Vagina (tissue), 2 donors: ENCODE data around the gene ZNF777. TPM values are rescaled to one million over a fixed set of nuclear protein-coding genes. Genes with fewer than 3 reads are reported as not detected.

Experiments
- DNase-seq, 2 donors: peaks; one replicate each; pipeline ENCODE4 v3.0.0-alpha.2; 2017; ENCODE audit errors: extremely low spot score in 2 of 2
- H3K27ac ChIP-seq: fragments of 200-600 bp; sonication (generic); one replicate; pipeline ENCODE4 v1.5.1; 2019
- H3K27me3 ChIP-seq: fragments of 200-600 bp; sonication (generic); one replicate; pipeline ENCODE4 v1.5.1; 2019
- H3K36me3 ChIP-seq, 2 donors: fragments of 200-600 bp; sonication (generic); one replicate each; pipeline ENCODE4 v1.5.1; 2017 to 2019
- H3K4me1 ChIP-seq: fragments of 200-600 bp; sonication (generic); one replicate; pipeline ENCODE4 v1.5.1; 2019
- H3K4me3 ChIP-seq, 2 donors: fragments of 200-600 bp; sonication (generic); 1 replicate in 1 of 2; 2 replicates in 1 of 2; pipeline ENCODE4 v1.5.1; 2016 to 2019
- H3K9me3 ChIP-seq: fragments of 200-600 bp; sonication (generic); one replicate; pipeline ENCODE4 v1.5.1; 2019
- POLR2A ChIP-seq, 2 donors: fragments of 450-650 bp; IDR thresholded peaks; one replicate each; pipeline ENCODE4 v1.6.1; 2017; ENCODE audit warnings: antibody characterized with exemption in 2 of 2, mild to moderate bottlenecking in 2 of 2, moderate library complexity in 2 of 2
- POLR2AphosphoS5 ChIP-seq, 2 donors: sonication (generic); formaldehyde crosslinking; IDR thresholded peaks; one replicate each; pipeline ENCODE4 v1.9.0; 2017; ENCODE audit warnings: antibody characterized with exemption in 2 of 2, mild to moderate bottlenecking in 2 of 2, low read depth in 1 of 2; ENCODE audit not compliant: insufficient read depth in 1 of 2
- intact Hi-C: fragments of 100-400 bp; cut with DNase I; formaldehyde crosslinking; loops from one replicate; pipeline ENCODE4 v1.15.1; 2023
- total RNA-seq: library from RNA; depleted of rRNA; stranded (reverse); fragments of >200 nt; gene quantifications from one replicate; pipeline ENCODE4 v1.2.3, GENCODE V29; 2016
- TF ChIP-seq, protein P1 (sequence below), 3 experiments: fragments of 450-650 bp in 2 of 3; fragments of 200-600 bp in 1 of 3; sonication (generic) in 1 of 3; IDR thresholded peaks; one replicate each; pipeline ENCODE4 v1.5.1; 2017 to 2019; ENCODE audit warnings: antibody characterized with exemption in 3 of 3, mild to moderate bottlenecking in 2 of 3, moderate library complexity in 2 of 3

ZNF777 gene
- total RNA-seq, 1 donor from 2014 or later, result 13.5 TPM

DNA sequence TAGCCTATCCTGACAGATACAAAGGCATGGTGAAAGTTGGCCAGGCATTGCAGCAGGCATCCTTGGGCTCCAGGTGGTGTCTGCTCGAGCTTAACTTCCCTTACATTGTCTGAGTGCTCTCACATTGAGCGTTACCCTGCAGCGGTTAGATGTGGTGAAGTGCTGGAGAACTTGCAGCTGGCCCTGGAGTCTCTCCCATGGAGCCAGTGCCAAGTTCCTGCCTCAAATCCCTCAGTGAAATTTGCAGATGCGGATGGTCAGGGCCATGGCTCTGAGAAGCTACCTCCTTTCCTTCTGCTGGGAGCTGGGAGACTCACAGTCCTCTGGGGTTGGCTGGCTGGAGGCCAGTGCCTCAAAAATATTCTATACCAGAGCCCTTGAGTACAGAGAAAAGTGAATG lies 40.0 kb upstream of the ZNF777 start:
- Histone ChIP-seq H3K36me3 (no peaks in the 10 kb centered on the region), H3K9me3 (no peaks in the 10 kb centered on the region), H3K4me1 (peaks cover 15% of the 10 kb centered on the region), H3K27me3 (no peaks in the 10 kb centered on the region), H3K27ac (no peak overlapping the region), H3K4me3 (no peak overlapping the region)
- no peak for DNase-seq
- no peak for TF ChIP-seq POLR2A (IDR thresholded peaks at IDR 0.05)
- TF ChIP-seq, protein P1, sequence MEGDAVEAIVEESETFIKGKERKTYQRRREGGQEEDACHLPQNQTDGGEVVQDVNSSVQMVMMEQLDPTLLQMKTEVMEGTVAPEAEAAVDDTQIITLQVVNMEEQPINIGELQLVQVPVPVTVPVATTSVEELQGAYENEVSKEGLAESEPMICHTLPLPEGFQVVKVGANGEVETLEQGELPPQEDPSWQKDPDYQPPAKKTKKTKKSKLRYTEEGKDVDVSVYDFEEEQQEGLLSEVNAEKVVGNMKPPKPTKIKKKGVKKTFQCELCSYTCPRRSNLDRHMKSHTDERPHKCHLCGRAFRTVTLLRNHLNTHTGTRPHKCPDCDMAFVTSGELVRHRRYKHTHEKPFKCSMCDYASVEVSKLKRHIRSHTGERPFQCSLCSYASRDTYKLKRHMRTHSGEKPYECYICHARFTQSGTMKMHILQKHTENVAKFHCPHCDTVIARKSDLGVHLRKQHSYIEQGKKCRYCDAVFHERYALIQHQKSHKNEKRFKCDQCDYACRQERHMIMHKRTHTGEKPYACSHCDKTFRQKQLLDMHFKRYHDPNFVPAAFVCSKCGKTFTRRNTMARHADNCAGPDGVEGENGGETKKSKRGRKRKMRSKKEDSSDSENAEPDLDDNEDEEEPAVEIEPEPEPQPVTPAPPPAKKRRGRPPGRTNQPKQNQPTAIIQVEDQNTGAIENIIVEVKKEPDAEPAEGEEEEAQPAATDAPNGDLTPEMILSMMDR (IDR thresholded peaks at IDR 0.05), result no peak
- no peak for TF ChIP-seq POLR2AphosphoS5 (IDR thresholded peaks at IDR 0.05; ENCODE audit: insufficient read depth in 1 of 2, low read depth in 1 of 2)
- intact Hi-C loops, result no loop called here

DNA sequence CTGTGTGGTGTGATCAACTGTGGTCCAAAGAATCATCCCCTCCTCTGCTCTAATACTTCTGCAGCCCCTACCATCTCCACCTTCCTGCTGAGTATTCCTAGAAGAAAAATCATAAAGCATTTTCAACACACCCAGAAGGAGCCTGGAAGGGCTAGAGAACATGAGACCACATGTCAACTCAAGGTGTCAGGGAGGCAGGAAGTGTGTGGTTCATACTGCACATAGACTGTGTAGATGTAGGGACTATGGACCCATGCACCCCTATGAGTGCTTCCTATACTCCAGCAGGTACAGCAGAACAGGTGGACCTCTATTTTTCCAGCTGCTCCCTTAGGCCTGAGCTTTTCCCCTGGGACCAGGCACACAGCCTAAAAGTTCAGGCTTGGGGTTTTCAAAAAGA lies 39.3 kb upstream of the ZNF777 start:
- no peak for DNase-seq
- peaks cover 22% of the 10 kb centered on the region for H3K4me1 ChIP-seq
- H3K27ac ChIP-seq, result no peak overlapping the region
- no peaks in the 10 kb centered on the region for H3K9me3 ChIP-seq
- no peaks in the 10 kb centered on the region for H3K27me3 ChIP-seq
- H3K36me3 ChIP-seq, result no peaks in the 10 kb centered on the region
- TF ChIP-seq POLR2A (IDR thresholded peaks at IDR 0.05), result no peak
- TF ChIP-seq, protein P1 (IDR thresholded peaks at IDR 0.05), result no peak
- no peak for TF ChIP-seq POLR2AphosphoS5 (IDR thresholded peaks at IDR 0.05; ENCODE audit: insufficient read depth in 1 of 2, low read depth in 1 of 2)
- intact Hi-C loops, result no loop called here
- no peak overlapping the region for H3K4me3 ChIP-seq

DNA sequence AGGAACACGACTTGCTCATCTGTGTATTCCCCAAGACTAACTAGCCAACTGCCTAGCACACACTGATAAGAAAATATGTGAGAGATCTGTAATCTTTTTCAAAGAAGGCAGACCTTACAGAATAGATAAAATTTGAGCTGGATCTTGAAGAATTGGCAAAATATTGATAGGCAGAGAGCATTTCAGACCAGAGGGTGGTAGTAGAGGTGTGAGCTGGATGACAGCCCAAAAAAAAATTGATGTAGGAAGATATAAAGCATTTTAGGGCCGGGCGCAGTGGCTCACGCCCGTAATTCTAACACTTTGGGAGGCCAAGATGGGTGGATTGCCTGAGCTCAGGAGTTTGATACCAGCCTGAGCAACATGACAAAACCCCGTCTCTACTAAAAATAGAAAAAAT lies 37.9 kb upstream of the ZNF777 start:
- Histone ChIP-seq H3K4me3 (no peak overlapping the region), H3K9me3 (no peaks in the 10 kb centered on the region), H3K27ac (no peak overlapping the region), H3K4me1 (peaks cover 24% of the 10 kb centered on the region), H3K36me3 (peaks cover 0 to 3% of the 10 kb centered on the region in 2 donors), H3K27me3 (no peaks in the 10 kb centered on the region)
- TF ChIP-seq POLR2A (IDR thresholded peaks at IDR 0.05), result no peak
- TF ChIP-seq, protein P1 (IDR thresholded peaks at IDR 0.05), result no peak
- no peak for TF ChIP-seq POLR2AphosphoS5 (IDR thresholded peaks at IDR 0.05; ENCODE audit: insufficient read depth in 1 of 2, low read depth in 1 of 2)
- no peak for DNase-seq
- intact Hi-C loops, result no loop called here

DNA sequence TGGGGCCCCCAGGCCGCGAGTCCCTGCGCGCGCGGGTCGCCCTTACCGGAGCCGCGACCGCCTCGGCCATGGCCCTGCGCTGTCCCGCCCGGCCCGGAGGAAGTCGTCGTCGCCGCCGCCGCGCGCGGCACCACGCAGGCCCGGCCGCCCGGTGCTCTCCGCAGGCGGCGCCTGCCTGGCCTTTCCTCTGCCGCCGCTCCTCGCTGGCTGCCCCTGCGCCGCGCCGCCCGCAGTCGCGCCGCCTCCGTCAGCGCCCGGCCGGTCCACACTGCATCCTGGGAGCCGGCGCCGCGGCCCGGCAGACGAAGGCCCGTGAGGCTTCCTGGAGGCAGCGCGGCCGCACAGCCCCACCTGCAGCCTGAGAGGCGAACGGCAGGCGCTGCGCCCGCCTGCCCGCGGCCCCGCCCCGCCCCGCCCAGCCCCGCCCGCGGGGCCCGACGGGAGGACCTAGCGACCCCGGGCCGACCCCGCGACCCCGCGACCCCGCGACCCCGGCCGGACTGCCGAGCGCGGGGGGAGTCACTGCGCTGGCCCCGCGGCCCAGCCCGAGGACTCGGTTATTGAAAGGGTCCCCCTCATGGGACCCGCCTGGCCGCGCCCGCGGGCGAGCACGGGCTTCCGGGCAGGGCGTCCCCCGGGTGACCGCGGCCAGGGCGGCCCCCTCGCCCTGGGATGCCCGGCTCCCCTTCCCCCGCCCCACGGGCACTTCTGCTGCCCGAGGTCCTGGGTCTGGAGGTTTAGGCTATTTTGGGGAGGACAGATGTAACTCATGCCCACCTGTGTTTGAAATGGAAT lies 36.8 kb upstream of the ZNF777 start, which contains the start of gene ZNF746:
Gene ZNF746 (minus strand): TSS at position 343 of the 795 bp plus-strand sequence. CDS start 273 bp downstream, at position 70.
- peak within 1 kb of the TSS; percentile 89 for H3K27ac ChIP-seq
- H3K36me3 ChIP-seq, result peaks cover under 1 to 14% of the 10 kb centered on the region in 2 donors
- H3K4me3 ChIP-seq, result peak within 1 kb of the TSS; percentile 60 to 98
- intact Hi-C loops, result no loop called here
- no peak for TF ChIP-seq POLR2AphosphoS5 (IDR thresholded peaks at IDR 0.05; ENCODE audit: insufficient read depth in 1 of 2, low read depth in 1 of 2)
- peak in 1 of 2 donors; percentile 28 for TF ChIP-seq POLR2A (IDR thresholded peaks at IDR 0.05)
- TF ChIP-seq, protein P1 (IDR thresholded peaks at IDR 0.05), result peak in 2 of 3 experiments; percentile 4 to 9
- H3K9me3 ChIP-seq, result no peaks in the 10 kb centered on the region
- DNase-seq, result no peak
- H3K4me1 ChIP-seq, result peaks cover 24% of the 10 kb centered on the region
- H3K27me3 ChIP-seq, result no peaks in the 10 kb centered on the region
